ENCODE data around the gene GLRX.

- TF ChIP-seq CTCF (IDR thresholded peaks at IDR 0.05) (no peak), POLR2AphosphoS5 (IDR thresholded peaks at IDR 0.05) (no peak), POLR2A (IDR thresholded peaks at IDR 0.05) (no peak)
Measured at GRCh38 chr5:95806687-95807086, 15.8 kb downstream of the GLRX start.

Data from suprapubic skin (tissue), 4 donors.